Measurements from ENCODE around the gene MOV10.

MOV10 gene

GRCh38 chr1:112699425-112700144 lies 25.1 kb downstream of the MOV10 start:
- DNase-seq (ENCODE audit: low spot score): no peak

GRCh38 chr1:112700290-112701226 lies 26.1 kb downstream of the MOV10 start:
- DNase-seq (ENCODE audit: low spot score): peak; percentile 79

- no peak for DNase-seq (ENCODE audit: low spot score)
These were observed 27.0 kb downstream of the MOV10 start for GRCh38 chr1:112701227-112702066.

GRCh38 chr1:112702067-112702395 lies 27.6 kb downstream of the MOV10 start:
- no peak for DNase-seq (ENCODE audit: low spot score)

- DNase-seq (ENCODE audit: low spot score): no peak
These were observed 28.2 kb downstream of the MOV10 start for GRCh38 chr1:112702420-112703261.

- DNase-seq (ENCODE audit: low spot score): no peak
These were observed 29.2 kb downstream of the MOV10 start for GRCh38 chr1:112703706-112704105.

- no peak for DNase-seq (ENCODE audit: low spot score)
These were observed 30.0 kb downstream of the MOV10 start for GRCh38 chr1:112704391-112704933.

- DNase-seq (ENCODE audit: low spot score): peak; percentile 87
These were observed 30.6 kb downstream of the MOV10 start for GRCh38 chr1:112704934-112705627.

GRCh38 chr1:112706505-112707220 lies 32.2 kb downstream of the MOV10 start, which contains the start of gene RHOC:
RHOC (minus strand) TSS chr1:112707127; CDS start chr1:112703799, 3,328 bp downstream.
- DNase-seq (ENCODE audit: low spot score): peak; percentile 81

GRCh38 chr1:112707221-112708001 lies 33.0 kb downstream of the MOV10 start:
- DNase-seq (ENCODE audit: low spot score): peak; percentile 93

- no peak for DNase-seq (ENCODE audit: low spot score)
These were observed 33.6 kb downstream of the MOV10 start for GRCh38 chr1:112708002-112708448.

- DNase-seq (ENCODE audit: low spot score): no peak
These were observed 34.0 kb downstream of the MOV10 start for GRCh38 chr1:112708489-112708888.

- no peak for DNase-seq (ENCODE audit: low spot score)
These were observed 35.7 kb downstream of the MOV10 start for GRCh38 chr1:112710159-112710558.

- no peak for DNase-seq (ENCODE audit: low spot score)
These were observed 36.1 kb downstream of the MOV10 start for GRCh38 chr1:112710586-112710985.

- DNase-seq (ENCODE audit: low spot score): no peak
These were observed 36.6 kb downstream of the MOV10 start for GRCh38 chr1:112711041-112711440.

- DNase-seq (ENCODE audit: low spot score): no peak
These were observed 37.2 kb downstream of the MOV10 start for GRCh38 chr1:112711670-112712069.

- DNase-seq (ENCODE audit: low spot score): no peak
These were observed 37.7 kb downstream of the MOV10 start for GRCh38 chr1:112712191-112712590.

GRCh38 chr1:112712701-112713128 lies 38.3 kb downstream of the MOV10 start:
- DNase-seq (ENCODE audit: low spot score): no peak

All from HuH-7 (cell line).